KOPT-K1 (cell line): ENCODE data around the gene FOXI2.

Source experiments
- H3K27ac ChIP-seq: fragments of 200-600 bp; sonication (generic); 2 replicates; pipeline ENCODE4 v1.5.1; 2016; ENCODE audit warnings: antibody characterized with exemption, mild to moderate bottlenecking, low read depth, low read length; ENCODE audit not compliant: poor library complexity, severe bottlenecking
- H3K36me3 ChIP-seq: fragments of 200-600 bp; sonication (generic); 2 replicates; pipeline ENCODE4 v1.5.1; 2017; ENCODE audit warnings: antibody characterized with exemption, mild to moderate bottlenecking, low read length, moderate library complexity; ENCODE audit not compliant: insufficient read depth
- H3K9me3 ChIP-seq: fragments of 200-600 bp; sonication (generic); 2 replicates; pipeline ENCODE4 v1.5.1; 2017; ENCODE audit warnings: antibody characterized with exemption, low read length, mild to moderate bottlenecking; ENCODE audit not compliant: insufficient read depth, poor library complexity, severe bottlenecking

The FOXI2 gene

DNA sequence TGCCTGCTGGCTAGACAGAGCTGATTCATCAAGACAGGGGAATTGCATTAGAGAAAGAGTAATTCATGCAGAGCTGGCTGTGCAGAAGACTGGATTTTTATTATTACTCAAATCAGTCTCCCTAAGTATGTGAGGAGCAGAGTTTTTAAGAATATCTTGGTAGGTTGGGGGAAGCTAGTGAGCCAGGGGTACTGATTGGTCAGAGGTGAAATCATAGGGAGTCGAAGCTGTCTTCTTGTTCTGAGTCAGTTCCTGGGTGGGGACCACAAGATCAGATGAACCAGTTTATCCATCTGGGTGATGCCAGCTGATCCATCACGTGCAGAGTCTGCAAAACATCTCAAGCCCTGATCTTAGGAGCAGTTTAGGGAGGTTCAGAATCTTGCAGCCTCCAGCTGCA lies 39.8 kb downstream of the FOXI2 start:
- no peaks in the 10 kb centered on the region for H3K36me3 ChIP-seq
- no peak overlapping the region for H3K27ac ChIP-seq
- no peaks in the 10 kb centered on the region for H3K9me3 ChIP-seq

DNA sequence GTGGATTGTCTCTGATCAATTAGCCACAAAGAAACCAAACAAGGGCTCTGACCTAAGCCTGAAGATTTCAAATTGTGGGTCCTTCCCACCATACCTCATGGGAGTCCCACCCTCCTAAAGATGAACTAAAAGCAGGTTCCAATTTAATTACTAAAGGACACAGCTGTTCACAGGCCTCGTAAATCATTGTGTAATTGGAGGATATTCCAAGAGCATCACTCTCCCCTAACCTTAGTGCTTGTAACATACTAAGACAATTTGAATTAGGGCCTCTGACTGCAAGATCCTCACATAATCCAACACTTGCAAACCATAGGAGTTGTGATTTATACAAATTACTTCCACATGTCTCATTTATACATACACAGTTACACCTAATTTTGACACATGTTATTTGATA lies 44.4 kb downstream of the FOXI2 start:
- Histone ChIP-seq H3K27ac (no peak overlapping the region), H3K36me3 (no peaks in the 10 kb centered on the region), H3K9me3 (no peaks in the 10 kb centered on the region)

DNA sequence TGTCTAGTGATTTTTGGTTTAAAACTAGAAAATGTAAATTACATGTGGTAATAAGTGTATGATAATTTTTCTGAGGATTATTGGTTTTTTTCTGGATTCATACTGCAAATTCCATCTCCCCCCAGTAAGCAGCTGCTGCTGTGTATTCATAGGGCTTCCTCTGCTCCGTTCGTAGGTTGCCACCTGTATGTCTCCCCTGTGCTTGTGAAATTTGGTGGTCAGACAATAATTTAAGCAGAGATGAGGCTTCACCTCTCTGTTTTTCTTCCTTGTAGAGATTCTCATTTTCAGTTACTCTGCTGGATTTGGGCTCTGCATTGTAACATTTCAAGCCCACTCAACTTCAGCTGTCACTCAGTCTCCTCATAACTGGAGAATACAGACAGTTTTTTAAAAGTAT lies 50.9 kb downstream of the FOXI2 start:
- Histone ChIP-seq H3K27ac (no peak overlapping the region), H3K9me3 (peaks cover 9% of the 10 kb centered on the region), H3K36me3 (no peaks in the 10 kb centered on the region)

DNA sequence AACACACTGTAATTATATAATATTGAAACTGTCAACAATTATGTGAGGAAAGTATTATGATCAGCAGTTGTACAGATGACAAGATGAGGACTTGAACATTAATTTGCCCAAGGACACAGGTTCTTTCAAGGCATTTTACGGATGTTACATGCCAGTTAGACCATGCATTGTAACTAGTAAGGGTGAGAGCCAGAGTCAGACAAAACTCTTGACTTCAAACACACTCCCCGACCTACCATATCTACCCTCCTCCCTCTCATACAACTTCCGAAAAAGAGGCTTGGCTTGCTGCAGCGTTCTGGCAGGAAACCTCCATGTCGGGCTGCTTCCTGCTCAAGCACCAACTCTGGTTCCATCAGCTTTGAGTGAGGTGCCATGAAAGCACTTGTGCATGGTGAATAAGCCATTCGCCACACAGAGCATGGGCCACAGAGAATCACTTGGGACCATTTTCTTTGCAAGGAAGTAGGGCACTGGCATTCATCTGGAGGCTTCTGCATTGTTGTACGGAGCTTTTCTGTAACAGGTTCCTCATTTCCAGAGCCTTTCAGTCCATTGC lies 53.2 kb downstream of the FOXI2 start:
- Histone ChIP-seq H3K9me3 (peaks cover 9% of the 10 kb centered on the region), H3K27ac (no peak overlapping the region), H3K36me3 (no peaks in the 10 kb centered on the region)
